ENCODE measurements around the gene TUBGCP2. TPM values are rescaled to one million over a fixed set of nuclear protein-coding genes. Genes with fewer than 3 reads are reported as not detected.

Gene TUBGCP2
- polyA plus RNA-seq, 3 donors, result 25.9 to 78.6 (median 39.3) TPM

GRCh38 chr10:133316732-133317131, 8.1 kb upstream of the TUBGCP2 start:
- H3K9me3 ChIP-seq (replicated peaks in 1 of 2; ENCODE audit: control insufficient read depth in 1 of 2, insufficient read depth in 1 of 2, low read length in 2 of 2), result peaks cover 6 to 8% of the 10 kb centered on the region in 2 donors
- peaks cover 18 to 28% (median 22%) of the 10 kb centered on the region in 3 donors for H3K27me3 Mint-ChIP-seq (ENCODE audit: low read depth in 3 of 3)
- no peak overlapping the region for H3K9ac ChIP-seq (ENCODE audit: insufficient read depth, low read length, poor library complexity, severe bottlenecking)
- no peak for DNase-seq
- H3K27ac ChIP-seq (ENCODE audit: low read depth in 1 of 2, low read length in 2 of 2), result no peak overlapping the region
- peaks cover 0 to 13% of the 10 kb centered on the region in 2 donors for H3K27me3 ChIP-seq (ENCODE audit: control insufficient read depth in 2 of 2, insufficient read depth in 2 of 2, low read length in 2 of 2)
- H3K36me3 ChIP-seq (replicated peaks in 1 of 2; ENCODE audit: control insufficient read depth in 1 of 2, insufficient read depth in 2 of 2, low read length in 2 of 2), result peaks cover 11 to 17% of the 10 kb centered on the region in 2 donors
- H2AFZ ChIP-seq (ENCODE audit: insufficient read depth, low read depth, low read length, poor library complexity, severe bottlenecking), result no peak overlapping the region
- WGBS (ENCODE audit: insufficient coverage), result no CpG with 5 or more reads among the region's 7 CpGs
- H3K4me3 ChIP-seq (replicated peaks in 1 of 3; ENCODE audit: low read depth in 2 of 3, low read length in 3 of 3), result no peak overlapping the region
- H3K36me3 Mint-ChIP-seq, result peaks cover 19% of the 10 kb centered on the region in 2 donors
- TF ChIP-seq CTCF (IDR thresholded peaks at IDR 0.05), result no peak
- H3K9me3 Mint-ChIP-seq, result peaks cover 0 to 21% (median 16%) of the 10 kb centered on the region in 7 donors
- peaks cover 6 to 7% of the 10 kb centered on the region in 2 donors for H3K4me1 ChIP-seq (ENCODE audit: control insufficient read depth in 1 of 2, insufficient read depth in 2 of 2, low read length in 2 of 2)
- H3K4me1 Mint-ChIP-seq, result peaks cover 9% of the 10 kb centered on the region
- H3K27ac Mint-ChIP-seq, result no peak overlapping the region
- no peak overlapping the region for H3K4me3 Mint-ChIP-seq
- no peak overlapping the region for H3K4me2 ChIP-seq (replicated peaks; ENCODE audit: extremely low read depth, low read length, poor library complexity, severe bottlenecking)
- intact Hi-C loops (cut with micrococcal nuclease), result loop anchor here in 1 of 2 donors (5.0 kb wide), 2 partner anchors 174 to 374 kb away; partner anchors contain the start of gene CFAP46
- H4K20me1 ChIP-seq (ENCODE audit: insufficient read depth, low read length), result no peaks in the 10 kb centered on the region
- no peaks in the 10 kb centered on the region for H3K79me2 ChIP-seq (ENCODE audit: insufficient read depth, low read length)

GRCh38 chr10:133316266-133316665, 7.6 kb upstream of the TUBGCP2 start:
- Mint-ChIP-seq H3K27ac (no peak overlapping the region), H3K4me3 (peak overlapping the region in 1 of 2 donors; percentile 13), H3K9me3 (peaks cover 0 to 18% (median 14%) of the 10 kb centered on the region in 7 donors), H3K4me1 (peaks cover 9% of the 10 kb centered on the region), H3K36me3 (peaks cover 24% of the 10 kb centered on the region in 2 donors), H3K27me3 (ENCODE audit: low read depth in 3 of 3) (peaks cover 18 to 25% (median 22%) of the 10 kb centered on the region in 3 donors)
- WGBS (ENCODE audit: insufficient coverage), result 49% methylated on average over 3 of the region's 9 CpGs
- no peak for TF ChIP-seq CTCF (IDR thresholded peaks at IDR 0.05)
- H3K79me2 ChIP-seq (ENCODE audit: insufficient read depth, low read length), result no peaks in the 10 kb centered on the region
- peaks cover 5 to 6% of the 10 kb centered on the region in 2 donors for H3K9me3 ChIP-seq (replicated peaks in 1 of 2; ENCODE audit: control insufficient read depth in 1 of 2, insufficient read depth in 1 of 2, low read length in 2 of 2)
- peaks cover 0 to 12% of the 10 kb centered on the region in 2 donors for H3K27me3 ChIP-seq (ENCODE audit: control insufficient read depth in 2 of 2, insufficient read depth in 2 of 2, low read length in 2 of 2)
- no peak overlapping the region for H3K9ac ChIP-seq (ENCODE audit: insufficient read depth, low read length, poor library complexity, severe bottlenecking)
- H3K4me3 ChIP-seq (replicated peaks in 1 of 3; ENCODE audit: low read depth in 2 of 3, low read length in 3 of 3), result no peak overlapping the region
- H3K4me1 ChIP-seq (ENCODE audit: control insufficient read depth in 1 of 2, insufficient read depth in 2 of 2, low read length in 2 of 2), result peaks cover 6 to 7% of the 10 kb centered on the region in 2 donors
- H3K4me2 ChIP-seq (replicated peaks; ENCODE audit: extremely low read depth, low read length, poor library complexity, severe bottlenecking), result no peak overlapping the region
- no peak overlapping the region for H2AFZ ChIP-seq (ENCODE audit: insufficient read depth, low read depth, low read length, poor library complexity, severe bottlenecking)
- no peak overlapping the region for H3K27ac ChIP-seq (ENCODE audit: low read depth in 1 of 2, low read length in 2 of 2)
- intact Hi-C loops (cut with micrococcal nuclease), result loop anchor here in 1 of 2 donors (5.0 kb wide), 2 partner anchors 174 to 374 kb away; partner anchors contain the start of gene CFAP46
- H3K36me3 ChIP-seq (replicated peaks in 1 of 2; ENCODE audit: control insufficient read depth in 1 of 2, insufficient read depth in 2 of 2, low read length in 2 of 2), result peaks cover 14 to 22% of the 10 kb centered on the region in 2 donors
- no peak for DNase-seq
- no peaks in the 10 kb centered on the region for H4K20me1 ChIP-seq (ENCODE audit: insufficient read depth, low read length)

Data from CD14-positive monocyte (primary cell).